ENCODE data around the gene ZNF382.
"Not testable (repeated sequence)": the region's sequence is repeated elsewhere in the genome, so short reads cannot be mapped to it uniquely, and the experiment has no call there.

The ZNF382 gene

GRCh38 chr19:36605101-36605876 lies at the start of gene ZNF382:
ZNF382 (plus strand) TSS chr19:36605313; CDS start chr19:36609915, 4,602 bp downstream.
- DNase-seq = peak in 50 of 51 donors; percentile 14 to 86 (median 66)

DNA sequence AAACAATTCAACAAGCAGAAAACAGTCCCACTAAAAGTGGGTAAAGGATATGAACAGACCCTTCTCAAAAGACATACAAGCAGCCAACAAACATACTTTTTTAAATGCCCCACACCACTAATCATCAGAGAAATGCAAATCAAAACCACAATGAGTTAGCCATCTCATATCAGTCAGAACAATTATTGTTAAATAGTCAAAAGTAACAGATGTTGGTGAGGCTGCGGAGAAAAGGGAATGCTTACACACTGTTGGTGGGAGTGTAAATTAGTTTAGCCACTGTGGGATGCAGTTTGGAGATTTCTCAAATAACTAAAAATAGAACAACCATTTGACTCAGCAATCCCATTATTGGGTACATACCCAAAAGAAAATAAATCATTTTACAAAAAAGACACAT lies 40.7 kb upstream of the ZNF382 start:
- no peak for DNase-seq

GRCh38 chr19:36572593-36573019 lies 32.5 kb upstream of the ZNF382 start:
- DNase-seq = peak in 1 of 51 donors; percentile 19

GRCh38 chr19:36573020-36573894 lies 31.9 kb upstream of the ZNF382 start, which contains the start of gene ZNF529:
ZNF529 (minus strand) TSS chr19:36573292; CDS start chr19:36572346, 946 bp downstream.
- peak; percentile 32 to 95 (median 82) for DNase-seq

GRCh38 chr19:36573895-36574720 lies 31.0 kb upstream of the ZNF382 start:
- peak in 6 of 51 donors; percentile 8 to 47 (median 22) for DNase-seq

DNA sequence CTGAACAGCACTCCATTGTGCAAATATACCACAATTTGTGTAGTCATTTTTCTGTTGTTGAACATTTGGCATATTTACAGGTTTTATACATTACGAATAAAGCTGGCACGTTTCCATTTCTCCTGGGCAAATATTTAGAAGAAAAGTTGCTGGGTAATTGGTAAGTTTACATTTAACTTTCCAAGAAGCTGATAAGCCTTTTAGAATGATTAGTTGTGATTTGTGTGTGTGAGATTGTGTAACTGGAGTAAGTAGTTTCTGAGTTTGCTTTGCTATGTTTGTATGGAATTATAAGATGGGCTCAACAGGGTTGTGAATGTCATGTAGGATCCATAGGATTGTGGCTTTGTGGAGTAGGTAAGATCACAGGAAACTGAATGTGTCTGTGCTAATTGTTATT lies 30.4 kb upstream of the ZNF382 start:
- no peak for DNase-seq

DNA sequence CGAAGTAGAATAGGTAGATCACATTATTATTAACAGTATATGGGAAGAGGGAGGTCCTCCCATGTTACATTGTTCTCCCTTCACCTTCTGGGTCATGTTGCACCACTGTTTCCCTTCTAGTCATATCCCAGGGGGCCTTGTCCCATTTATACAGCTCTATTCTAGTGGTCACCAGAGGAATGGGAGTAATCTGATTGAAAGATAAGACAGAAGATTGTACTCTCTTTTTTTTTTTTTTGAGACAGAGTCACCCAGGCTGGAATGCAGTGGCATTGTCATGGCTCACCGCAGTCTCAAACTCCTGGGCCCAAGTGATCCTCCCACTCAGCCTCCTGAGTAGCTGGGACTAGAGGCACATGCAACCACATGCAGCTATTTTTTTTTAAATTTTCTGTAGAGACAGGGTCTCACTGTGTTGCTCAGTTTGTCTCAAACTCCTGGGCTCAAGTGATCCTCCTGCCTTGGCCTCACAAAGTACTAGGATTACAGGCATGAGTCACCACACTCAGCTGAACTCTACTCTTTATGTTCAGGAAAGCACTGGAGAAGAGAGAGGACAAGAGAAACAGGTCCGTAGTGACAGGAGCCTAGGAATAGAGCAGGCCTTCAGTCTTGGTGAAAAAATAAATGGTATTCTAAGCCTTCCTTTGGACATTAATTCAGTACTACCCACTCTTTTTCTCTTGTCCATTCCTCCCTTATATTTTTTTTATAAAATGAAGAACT lies 27.7 kb upstream of the ZNF382 start:
- DNase-seq = no peak

- no peak for DNase-seq
Measured at GRCh38 chr19:36579255-36579654, 25.9 kb upstream of the ZNF382 start.

GRCh38 chr19:36602681-36603080 lies 2.4 kb upstream of the ZNF382 start:
- not testable (repeated sequence) for DNase-seq

DNA sequence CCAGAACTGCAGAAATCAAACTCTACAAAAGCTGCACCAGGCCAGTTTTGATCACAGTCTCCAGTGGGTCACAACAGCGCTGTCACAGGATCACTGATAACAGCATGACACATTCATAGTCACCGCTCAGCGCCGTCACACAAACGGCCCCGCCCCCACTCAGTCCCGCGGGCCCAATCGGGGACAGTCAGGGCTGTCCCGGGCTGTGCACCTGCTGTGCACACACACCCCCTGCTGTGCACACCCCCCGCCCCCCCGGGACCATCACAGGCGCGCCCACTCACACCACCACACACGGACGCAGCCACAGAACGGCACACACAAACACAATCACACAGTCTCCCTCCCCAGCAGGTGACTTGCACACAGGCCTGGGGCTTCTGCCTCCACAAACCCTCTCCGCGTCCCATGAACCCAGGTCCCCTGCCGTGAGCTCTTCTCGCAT lies 435 bp upstream of the ZNF382 start:
- DNase-seq = peak in 45 of 51 donors; percentile 6 to 83 (median 63)

GRCh38 chr19:36605877-36606478 lies 865 bp downstream of the ZNF382 start:
- DNase-seq = no peak

- no peak for DNase-seq
Measured at GRCh38 chr19:36627057-36627456, 21.9 kb downstream of the ZNF382 start.

DNA sequence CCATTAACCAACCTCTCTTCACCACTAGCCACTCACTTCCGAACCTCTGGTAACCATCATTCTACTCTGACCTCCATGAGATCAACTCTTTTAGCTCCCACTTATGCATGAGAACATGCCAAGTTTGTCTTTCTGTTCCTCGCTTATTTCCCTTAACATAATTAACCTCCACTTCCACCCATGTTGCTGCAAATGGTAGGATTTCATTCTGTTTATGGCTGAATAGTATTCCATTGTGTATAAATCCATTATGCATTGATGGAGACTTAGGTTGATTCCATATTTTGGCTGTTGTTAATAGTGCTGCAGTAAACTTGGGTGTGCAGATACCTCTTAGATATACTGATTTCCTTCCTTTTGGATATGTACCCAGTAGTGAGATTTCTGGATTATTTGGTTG lies 30.2 kb downstream of the ZNF382 start:
- no peak for DNase-seq

DNA sequence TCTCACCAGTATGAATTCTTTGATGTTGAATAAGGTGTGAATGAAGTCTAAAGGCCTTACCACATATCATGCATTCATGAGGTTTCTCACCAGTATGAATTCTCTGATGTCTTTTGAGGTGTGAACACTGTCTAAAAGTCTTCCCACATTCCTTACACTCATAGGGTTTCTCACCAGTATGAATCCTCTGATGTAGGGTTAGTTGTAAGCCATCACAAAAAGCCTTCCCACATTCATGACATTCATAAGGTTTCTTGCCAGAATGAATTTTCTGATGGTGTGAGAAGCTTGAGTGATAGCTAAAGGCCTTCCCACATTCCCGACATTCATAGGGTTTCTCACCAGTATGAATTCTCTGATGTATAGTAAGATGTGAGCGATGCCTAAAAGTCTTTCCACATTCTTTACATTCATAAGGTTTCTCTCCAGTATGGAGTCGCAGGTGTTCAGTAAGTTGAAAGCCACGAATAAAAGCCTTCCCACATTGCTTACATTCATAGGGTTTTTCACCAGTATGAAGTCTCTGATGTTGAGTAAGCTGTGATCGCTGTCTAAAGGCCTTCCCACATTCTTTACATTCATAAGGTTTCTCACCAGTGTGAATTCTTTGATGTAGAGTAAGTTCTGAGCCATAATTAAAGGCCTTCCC lies 33.9 kb downstream of the ZNF382 start:
- DNase-seq = no peak

DNA sequence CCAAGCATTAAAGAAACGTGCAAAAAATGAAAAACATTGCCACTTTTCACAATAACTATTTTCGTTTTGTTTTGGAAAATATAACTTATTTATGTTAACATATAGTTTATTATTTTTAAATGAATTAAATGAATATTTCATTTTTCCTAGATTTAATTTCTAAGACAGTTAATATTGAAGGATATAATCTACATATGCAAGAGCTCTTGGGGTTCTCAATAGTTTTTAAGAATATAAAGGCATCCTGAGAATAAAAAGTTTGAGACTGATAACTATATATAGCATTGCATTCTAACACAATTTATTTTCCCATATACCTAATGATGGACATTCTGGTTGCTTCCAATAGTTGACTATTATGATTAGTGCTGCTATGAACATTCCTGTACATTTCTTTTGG lies 41.6 kb downstream of the ZNF382 start:
- no peak for DNase-seq

- no peak for DNase-seq
Measured at GRCh38 chr19:36652958-36653357, 47.8 kb downstream of the ZNF382 start.

- no peak for DNase-seq
Measured at GRCh38 chr19:36665832-36666231, 60.7 kb downstream of the ZNF382 start.

DNA sequence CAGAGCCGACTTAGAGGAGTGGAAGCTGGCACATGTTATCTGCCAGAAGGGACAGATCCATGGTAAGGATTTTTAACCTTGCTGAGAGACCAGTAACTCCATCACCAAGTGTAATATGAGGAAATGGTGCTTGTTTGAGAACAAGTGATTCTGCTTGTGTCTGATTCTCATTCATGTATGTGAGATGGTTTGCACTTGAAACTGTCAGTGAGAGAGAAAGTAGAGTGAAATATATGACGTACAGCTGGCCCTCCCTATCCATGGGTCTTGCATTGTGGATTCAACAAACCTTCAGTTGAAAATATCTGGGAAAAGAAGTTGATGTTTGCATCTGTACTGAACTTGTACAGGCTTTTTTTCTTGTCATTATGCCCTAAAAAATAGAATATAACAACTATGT lies 63.5 kb downstream of the ZNF382 start:
- no peak for DNase-seq

- DNase-seq = no peak
Measured at GRCh38 chr19:36672368-36672767, 67.3 kb downstream of the ZNF382 start.

DNA sequence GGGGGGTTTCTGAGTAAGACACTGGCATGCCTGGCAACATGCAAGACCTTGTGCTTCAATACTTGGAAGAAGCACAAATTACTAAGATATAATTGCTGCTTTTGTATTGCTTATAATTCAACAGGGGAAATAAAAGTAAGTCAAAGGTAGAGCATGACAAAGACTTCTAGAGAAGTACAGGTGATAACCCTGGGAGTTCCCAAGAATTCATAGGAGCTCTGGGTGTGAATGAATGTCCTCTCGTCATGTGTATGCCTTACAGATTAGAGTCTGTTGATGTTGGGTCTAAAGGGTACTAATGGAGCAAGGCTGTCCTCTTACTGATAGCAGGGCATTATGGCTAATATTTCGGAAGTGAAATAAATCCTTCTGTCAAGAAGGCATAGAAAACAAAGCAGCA lies 69.1 kb downstream of the ZNF382 start:
- DNase-seq = no peak

Measured in hypothalamus (tissue), 51 donors.